ENCODE results near the gene NUMBL. TPM values are rescaled to one million over a fixed set of nuclear protein-coding genes. Genes with fewer than 3 reads are reported as not detected.
"Not testable (repeated sequence)": the region's sequence is repeated elsewhere in the genome, so short reads cannot be mapped to it uniquely, and the experiment has no call there.

The NUMBL gene
- total RNA-seq (2014; rRNA removed; shearing (Covaris generic)), result 18.3 and 23.1 TPM in 2 replicates

DNA sequence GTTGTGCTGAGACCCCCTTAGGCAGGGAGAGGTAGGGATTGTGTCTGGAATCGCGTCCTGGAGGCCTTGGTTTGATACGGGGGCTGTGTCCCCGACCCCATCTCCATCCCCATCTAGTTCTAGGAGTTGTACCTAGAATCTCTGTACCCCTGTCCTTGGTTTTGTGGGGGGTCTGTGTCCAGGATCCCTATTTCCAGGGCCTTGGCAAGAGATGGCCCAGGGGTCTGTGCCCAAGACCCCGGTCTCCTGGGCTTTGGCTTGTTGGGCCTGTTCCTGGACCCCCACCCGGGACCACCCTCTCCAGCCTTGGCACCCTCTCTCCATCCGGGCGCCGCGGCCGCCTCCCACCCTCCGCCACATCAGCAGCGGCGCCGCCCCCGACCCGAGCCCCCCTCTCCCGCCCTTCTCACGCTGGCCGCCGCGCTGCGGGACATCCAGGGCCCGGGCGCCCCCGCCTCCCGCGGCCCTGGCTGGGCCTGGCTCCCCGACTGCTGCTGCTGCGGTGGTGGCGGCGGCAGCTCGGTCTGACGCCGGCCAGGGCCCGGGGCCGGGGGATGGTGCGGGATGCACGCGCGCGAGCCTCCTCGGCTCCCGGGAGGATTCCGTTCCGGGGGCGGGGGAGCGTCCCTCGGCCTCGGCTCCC, at the start of gene NUMBL:
Gene NUMBL, minus strand, starts transcription at position 602 of the 643 bp plus-strand sequence. Its CDS starts 168 bp downstream, at position 434.
- H3K4me3 ChIP-seq (ENCODE audit: insufficient read depth, low read depth, low read length), result peak within 1 kb of the TSS; percentile 71
- no peak for DNase-seq
- H3K36me3 ChIP-seq (replicated peaks; ENCODE audit: control insufficient read depth, insufficient read depth, low read length), result peaks cover 8% of the 10 kb centered on the region
- H3K27me3 ChIP-seq (ENCODE audit: control insufficient read depth, insufficient read depth, low read length), result no peaks in the 10 kb centered on the region

- H3K36me3 ChIP-seq (replicated peaks; ENCODE audit: control insufficient read depth, insufficient read depth, low read length), result peaks cover 13% of the 10 kb centered on the region
- no peak overlapping the region for H3K4me3 ChIP-seq (ENCODE audit: insufficient read depth, low read depth, low read length)
- no peak for DNase-seq
- H3K27me3 ChIP-seq (ENCODE audit: control insufficient read depth, insufficient read depth, low read length), result no peaks in the 10 kb centered on the region
Measured at GRCh38 chr19:40739030-40739839, 48.8 kb upstream of the NUMBL start.

- H3K36me3 ChIP-seq (replicated peaks; ENCODE audit: control insufficient read depth, insufficient read depth, low read length), result peaks cover 20% of the 10 kb centered on the region
- no peak overlapping the region for H3K4me3 ChIP-seq (ENCODE audit: insufficient read depth, low read depth, low read length)
- peak; percentile 52 for DNase-seq
- H3K27me3 ChIP-seq (ENCODE audit: control insufficient read depth, insufficient read depth, low read length), result no peaks in the 10 kb centered on the region
Measured at GRCh38 chr19:40737102-40737644, 46.7 kb upstream of the NUMBL start.

DNA sequence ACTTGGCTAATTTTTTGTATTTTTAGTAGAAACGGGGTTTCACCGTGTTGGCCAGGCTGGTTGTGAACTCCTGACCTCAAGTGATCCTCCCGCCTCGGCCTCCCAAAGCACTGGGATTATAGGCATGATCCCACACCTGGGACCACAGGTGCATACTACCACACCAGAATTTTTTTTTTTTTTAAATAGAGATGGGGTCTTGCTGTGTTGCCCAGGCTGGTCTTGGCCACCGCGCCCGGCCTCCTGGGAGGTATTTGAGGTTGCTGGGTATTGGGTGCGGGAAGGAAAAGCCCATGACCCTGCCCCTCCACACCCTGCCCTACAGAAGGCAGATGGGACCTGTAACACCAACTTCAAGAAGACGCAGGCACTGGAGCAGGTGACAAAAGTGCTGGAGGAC, 46.2 kb upstream of the NUMBL start:
- Histone ChIP-seq H3K4me3 (ENCODE audit: insufficient read depth, low read depth, low read length) (no peak overlapping the region), H3K36me3 (replicated peaks; ENCODE audit: control insufficient read depth, insufficient read depth, low read length) (peaks cover 20% of the 10 kb centered on the region), H3K27me3 (ENCODE audit: control insufficient read depth, insufficient read depth, low read length) (no peaks in the 10 kb centered on the region)
- DNase-seq, result peak; percentile 21

- Histone ChIP-seq H3K36me3 (replicated peaks; ENCODE audit: control insufficient read depth, insufficient read depth, low read length) (peaks cover 19% of the 10 kb centered on the region), H3K27me3 (ENCODE audit: control insufficient read depth, insufficient read depth, low read length) (no peaks in the 10 kb centered on the region), H3K4me3 (ENCODE audit: insufficient read depth, low read depth, low read length) (no peak overlapping the region)
- DNase-seq, result no peak
Measured at GRCh38 chr19:40735013-40735771, 44.7 kb upstream of the NUMBL start.

DNA sequence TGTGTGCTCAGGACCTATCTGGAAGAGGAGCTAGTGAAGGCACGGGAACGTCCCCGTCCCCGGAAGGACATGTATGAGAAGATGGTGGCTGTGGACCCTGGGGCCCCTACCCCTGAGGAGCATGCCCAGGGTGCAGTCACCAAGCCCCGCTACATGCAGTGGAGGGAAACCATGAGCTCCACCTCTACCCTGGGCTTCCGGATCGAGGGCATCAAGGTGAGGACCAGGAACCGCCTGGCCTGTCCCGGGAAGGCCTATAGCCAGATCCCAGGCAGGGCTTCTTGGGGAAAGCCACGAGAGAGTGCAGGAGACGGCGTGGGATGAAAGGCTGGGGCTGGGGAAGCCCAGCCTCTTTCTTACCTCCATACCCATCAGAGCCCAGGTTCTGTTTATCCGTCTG, 42.7 kb upstream of the NUMBL start:
- H3K27me3 ChIP-seq (ENCODE audit: control insufficient read depth, insufficient read depth, low read length), result no peaks in the 10 kb centered on the region
- H3K36me3 ChIP-seq (replicated peaks; ENCODE audit: control insufficient read depth, insufficient read depth, low read length), result peaks cover 16% of the 10 kb centered on the region
- H3K4me3 ChIP-seq (ENCODE audit: insufficient read depth, low read depth, low read length), result no peak overlapping the region
- DNase-seq, result no peak

DNA sequence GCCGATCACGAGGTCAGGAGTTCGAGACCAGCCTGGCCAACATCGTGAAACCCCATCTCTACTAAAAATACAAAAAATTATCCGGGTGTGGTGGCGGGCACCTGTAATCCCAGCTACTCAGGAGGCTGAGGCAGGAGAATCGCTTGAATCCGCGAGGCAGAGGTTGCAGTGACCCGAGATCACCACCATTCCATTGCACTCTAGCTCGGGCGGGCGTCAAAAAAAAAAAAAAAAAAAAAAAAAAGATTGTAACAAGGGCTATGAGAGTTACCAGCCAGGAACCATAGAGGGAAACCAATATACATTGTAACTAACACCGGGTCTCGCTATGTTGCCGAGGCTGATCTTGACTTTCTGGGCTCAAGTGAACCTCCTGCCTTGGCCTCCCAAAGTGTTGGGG, 41.9 kb upstream of the NUMBL start:
- H3K27me3 ChIP-seq (ENCODE audit: control insufficient read depth, insufficient read depth, low read length); DNase-seq; H3K4me3 ChIP-seq (ENCODE audit: insufficient read depth, low read depth, low read length): not testable (repeated sequence)
- peaks cover 14% of the 10 kb centered on the region for H3K36me3 ChIP-seq (replicated peaks; ENCODE audit: control insufficient read depth, insufficient read depth, low read length)

GRCh38 chr19:40730065-40730464, 39.6 kb upstream of the NUMBL start:
- H3K36me3 ChIP-seq (replicated peaks; ENCODE audit: control insufficient read depth, insufficient read depth, low read length), result peaks cover 12% of the 10 kb centered on the region

GRCh38 chr19:40726279-40726678, 35.8 kb upstream of the NUMBL start:
- H3K4me3 ChIP-seq (ENCODE audit: insufficient read depth, low read depth, low read length), result no peak overlapping the region
- peaks cover 4% of the 10 kb centered on the region for H3K36me3 ChIP-seq (replicated peaks; ENCODE audit: control insufficient read depth, insufficient read depth, low read length)
- no peaks in the 10 kb centered on the region for H3K27me3 ChIP-seq (ENCODE audit: control insufficient read depth, insufficient read depth, low read length)
- DNase-seq, result no peak

More at GRCh38 chr19:40730065-40730464, 39.6 kb upstream of the NUMBL start:
- H3K4me3 ChIP-seq (ENCODE audit: insufficient read depth, low read depth, low read length); H3K27me3 ChIP-seq (ENCODE audit: control insufficient read depth, insufficient read depth, low read length); DNase-seq: not testable (repeated sequence)

DNA sequence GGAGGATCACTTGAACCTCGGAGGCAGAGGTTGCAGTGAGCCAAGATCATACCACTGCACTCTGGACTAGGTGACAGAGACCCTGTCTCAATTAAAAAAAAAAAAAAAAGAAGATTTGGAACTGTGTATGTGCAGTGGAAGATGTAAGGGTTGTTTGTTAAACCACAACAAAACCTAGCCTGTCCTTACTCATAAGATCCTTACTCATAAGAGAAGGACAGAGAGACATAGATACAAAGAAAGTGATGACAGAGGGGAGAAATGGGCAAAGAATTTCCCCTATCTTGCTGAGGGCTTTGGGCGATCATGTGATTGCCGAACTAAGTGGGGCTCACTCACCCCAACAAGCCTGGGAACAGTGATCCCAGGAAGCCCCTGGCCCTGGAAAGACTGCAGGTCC, 34.4 kb upstream of the NUMBL start:
- Histone ChIP-seq H3K27me3 (ENCODE audit: control insufficient read depth, insufficient read depth, low read length) (no peaks in the 10 kb centered on the region), H3K4me3 (ENCODE audit: insufficient read depth, low read depth, low read length) (no peak overlapping the region), H3K36me3 (replicated peaks; ENCODE audit: control insufficient read depth, insufficient read depth, low read length) (peaks cover 4% of the 10 kb centered on the region)
- DNase-seq, result no peak

DNA sequence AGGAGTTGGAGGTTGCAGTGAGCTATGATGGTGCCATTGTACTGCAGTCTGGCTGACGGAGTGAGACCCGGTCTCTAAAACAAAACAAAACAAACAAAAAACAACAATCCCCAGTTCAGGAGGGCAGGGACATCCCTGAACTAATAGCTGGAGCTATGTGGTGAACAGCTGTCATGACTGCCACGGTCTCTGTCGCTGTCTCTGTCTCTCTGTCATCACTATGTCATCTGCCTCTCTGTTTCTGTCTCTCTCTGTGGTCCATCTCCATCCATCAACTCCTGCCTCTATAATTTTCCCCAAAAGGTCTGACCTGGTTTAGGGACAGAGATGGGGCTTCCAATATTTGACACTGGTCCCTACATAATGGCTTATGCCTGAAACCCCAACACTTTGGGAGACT, 33.9 kb upstream of the NUMBL start:
- no peak overlapping the region for H3K4me3 ChIP-seq (ENCODE audit: insufficient read depth, low read depth, low read length)
- peaks cover 4% of the 10 kb centered on the region for H3K36me3 ChIP-seq (replicated peaks; ENCODE audit: control insufficient read depth, insufficient read depth, low read length)
- H3K27me3 ChIP-seq (ENCODE audit: control insufficient read depth, insufficient read depth, low read length), result no peaks in the 10 kb centered on the region
- no peak for DNase-seq

DNA sequence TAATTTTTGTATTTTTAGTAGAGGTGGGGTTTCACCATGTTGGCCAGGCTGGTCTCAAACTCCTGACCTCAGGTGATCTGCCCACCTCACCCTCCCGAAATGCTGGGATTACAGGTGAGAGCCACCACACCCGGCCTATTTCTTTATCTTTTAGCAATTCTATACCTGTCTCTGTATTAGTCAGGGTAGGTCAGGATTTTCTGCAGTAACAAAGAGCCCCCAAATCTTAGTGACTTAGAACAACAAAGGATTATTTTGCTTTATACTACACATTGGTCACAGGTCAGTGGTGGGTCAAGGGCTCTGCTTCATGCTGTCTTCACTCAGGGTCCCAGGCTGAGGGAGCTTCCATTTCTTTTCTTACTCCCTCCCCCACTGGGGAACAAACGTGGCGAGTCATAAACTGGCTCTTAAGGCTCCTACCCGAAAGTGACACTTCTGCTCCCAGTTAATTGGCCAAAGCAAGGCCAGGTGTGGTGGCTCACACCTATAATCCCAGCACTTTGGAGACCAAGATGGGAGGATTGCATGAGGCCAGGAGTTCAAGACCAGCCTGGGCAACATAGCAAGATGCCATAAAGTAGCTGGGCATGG, 33.3 kb upstream of the NUMBL start:
- no peak overlapping the region for H3K4me3 ChIP-seq (ENCODE audit: insufficient read depth, low read depth, low read length)
- no peak for DNase-seq
- H3K36me3 ChIP-seq (replicated peaks; ENCODE audit: control insufficient read depth, insufficient read depth, low read length), result peaks cover 4% of the 10 kb centered on the region
- no peaks in the 10 kb centered on the region for H3K27me3 ChIP-seq (ENCODE audit: control insufficient read depth, insufficient read depth, low read length)

GRCh38 chr19:40721936-40722661, 31.6 kb upstream of the NUMBL start:
- Histone ChIP-seq H3K36me3 (replicated peaks; ENCODE audit: control insufficient read depth, insufficient read depth, low read length) (peaks cover 4% of the 10 kb centered on the region), H3K4me3 (ENCODE audit: insufficient read depth, low read depth, low read length) (no peak overlapping the region), H3K27me3 (ENCODE audit: control insufficient read depth, insufficient read depth, low read length) (no peaks in the 10 kb centered on the region)
- no peak for DNase-seq

DNA sequence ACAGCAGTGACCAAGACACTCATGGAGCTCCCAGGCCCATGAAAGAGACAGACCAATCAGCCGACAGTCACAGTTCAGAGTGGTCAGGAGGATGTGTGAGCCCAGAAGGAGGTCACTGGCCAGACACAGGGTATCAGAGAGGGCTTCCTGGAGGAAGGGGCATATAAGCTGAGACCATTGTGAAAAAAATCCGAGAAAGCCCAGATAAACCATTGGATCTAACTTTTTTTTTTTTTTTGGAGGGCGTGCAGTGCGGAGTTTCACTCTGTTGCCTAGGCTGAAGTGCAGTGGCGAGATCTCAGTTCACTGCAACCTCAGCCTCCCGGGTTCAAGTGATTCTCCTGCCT, 30.7 kb upstream of the NUMBL start:
- Histone ChIP-seq H3K27me3 (ENCODE audit: control insufficient read depth, insufficient read depth, low read length) (no peaks in the 10 kb centered on the region), H3K36me3 (replicated peaks; ENCODE audit: control insufficient read depth, insufficient read depth, low read length) (peaks cover 3% of the 10 kb centered on the region), H3K4me3 (ENCODE audit: insufficient read depth, low read depth, low read length) (no peak overlapping the region)
- no peak for DNase-seq
